WTC11 (cell line): ENCODE results near the gene PYGB. TPM values are rescaled to one million over a fixed set of nuclear protein-coding genes. Genes with fewer than 3 reads are reported as not detected.

Experiments
- ATAC-seq: fragments of 200-7000 bp; cut with Tn5 transposase; 2 replicates; pipeline ENCODE4 v1.10.0; 2021; ENCODE audit warnings: mild to moderate bottlenecking, moderate library complexity
- CTCF ChIA-PET: fragments of 300-600 bp; sonication (Branson Sonifier 250); formaldehyde crosslinking; loops from one replicate; lab custom pipeline; 2021; ENCODE audit warnings: antibody characterized with exemption; lab: Charles Lee
- POLR2A ChIA-PET: fragments of 350-600 bp; sonication (Branson Sonifier 250); formaldehyde crosslinking; loops from one replicate; lab custom pipeline; 2021; ENCODE audit warnings: antibody characterized with exemption; lab: Charles Lee
- DNase-seq: peaks from one replicate; pipeline ENCODE4 v3.0.0; 2021; ENCODE audit warnings: low spot score
- H3K27ac Mint-ChIP-seq: 2 replicates; pipeline ENCODE4 v1.8.0; 2021; ENCODE audit warnings: mixed read lengths
- H3K27me3 Mint-ChIP-seq: 2 replicates; pipeline ENCODE4 v1.8.0; 2021; ENCODE audit warnings: low read depth, mild to moderate bottlenecking, moderate library complexity, mixed read lengths
- H3K36me3 Mint-ChIP-seq: 2 replicates; pipeline ENCODE4 v1.8.0; 2021; ENCODE audit warnings: mixed read lengths
- H3K4me1 Mint-ChIP-seq: 2 replicates; pipeline ENCODE4 v1.8.0; 2022; ENCODE audit warnings: mixed read lengths
- H3K4me3 Mint-ChIP-seq: 2 replicates; pipeline ENCODE4 v1.8.0; 2021; ENCODE audit warnings: mild to moderate bottlenecking, moderate library complexity, mixed read lengths
- H3K9me3 Mint-ChIP-seq: 2 replicates; pipeline ENCODE4 v1.8.0; 2021; ENCODE audit warnings: mixed read lengths
- ETV6 ChIP-seq: sonication (generic); formaldehyde crosslinking; IDR thresholded peaks from 2 replicates; pipeline ENCODE4 v1.8.1; 2022; ENCODE audit warnings: mild to moderate bottlenecking, missing genetic modification reagents
- IRF2 ChIP-seq: sonication (generic); formaldehyde crosslinking; IDR thresholded peaks from 2 replicates; pipeline ENCODE4 v1.8.0; 2022; ENCODE audit warnings: low read depth, missing genetic modification reagents, borderline replicate concordance
- NR2C2 ChIP-seq: sonication (generic); formaldehyde crosslinking; IDR thresholded peaks from 2 replicates; pipeline ENCODE4 v1.8.0; 2022; ENCODE audit warnings: mild to moderate bottlenecking, missing genetic modification reagents
- PREB ChIP-seq: sonication (generic); formaldehyde crosslinking; IDR thresholded peaks from 2 replicates; pipeline ENCODE4 v1.8.1; 2022; ENCODE audit warnings: mild to moderate bottlenecking, missing genetic modification reagents, moderate library complexity, borderline replicate concordance
- RELA ChIP-seq: sonication (generic); formaldehyde crosslinking; IDR thresholded peaks from 2 replicates; pipeline ENCODE4 v1.8.1; 2022; ENCODE audit warnings: missing genetic modification reagents, mild to moderate bottlenecking, borderline replicate concordance
- SMAD4 ChIP-seq: sonication (generic); formaldehyde crosslinking; IDR thresholded peaks from 2 replicates; pipeline ENCODE4 v1.8.0; 2022; ENCODE audit warnings: mild to moderate bottlenecking, missing genetic modification reagents
- SOX15 ChIP-seq: fragments of 250-450 bp; sonication (Bioruptor Pico); IDR thresholded peaks from 2 replicates; pipeline ENCODE4 v1.9.0; 2021; ENCODE audit warnings: mild to moderate bottlenecking
- TEAD1 ChIP-seq: sonication (generic); formaldehyde crosslinking; IDR thresholded peaks from 2 replicates; pipeline ENCODE4 v1.8.0; 2022; ENCODE audit warnings: mild to moderate bottlenecking, missing genetic modification reagents
- TEAD4 ChIP-seq: sonication (generic); formaldehyde crosslinking; IDR thresholded peaks from 2 replicates; pipeline ENCODE4 v1.8.0; 2022; ENCODE audit warnings: mild to moderate bottlenecking, missing genetic modification reagents
- ZBTB43 ChIP-seq: sonication (generic); formaldehyde crosslinking; IDR thresholded peaks from 2 replicates; pipeline ENCODE4 v1.8.1; 2023; ENCODE audit warnings: mild to moderate bottlenecking, missing genetic modification reagents
- ZNF232 ChIP-seq: sonication (generic); formaldehyde crosslinking; IDR thresholded peaks from 2 replicates; pipeline ENCODE4 v1.8.0; 2022; ENCODE audit warnings: mild to moderate bottlenecking, missing genetic modification reagents
- ZNF281 ChIP-seq: sonication (generic); formaldehyde crosslinking; IDR thresholded peaks from 2 replicates; pipeline ENCODE4 v1.8.0; 2023; ENCODE audit warnings: mild to moderate bottlenecking, missing genetic modification reagents
- ZNF396 ChIP-seq: fragments of 250-450 bp; sonication (Bioruptor Pico); IDR thresholded peaks from 2 replicates; pipeline ENCODE4 v1.8.0; 2021; ENCODE audit warnings: mild to moderate bottlenecking, moderate library complexity, borderline replicate concordance
- total RNA-seq: library from RNA; stranded (reverse); gene quantifications from 3 replicates; pipeline ENCODE4 v1.2.3, GENCODE V29; 2021
- TF ChIP-seq, protein P1 (sequence below): sonication (generic); formaldehyde crosslinking; IDR thresholded peaks from 2 replicates; pipeline ENCODE4 v1.8.1; 2023; ENCODE audit warnings: mild to moderate bottlenecking, moderate library complexity, missing genetic modification reagents
- TF ChIP-seq, protein P2 (sequence below): fragments of 250-450 bp; sonication (Bioruptor Pico); conservative IDR thresholded peaks from 2 replicates; pipeline ENCODE4 v1.9.0; 2021; ENCODE audit warnings: mild to moderate bottlenecking
- TF ChIP-seq, protein P3 (sequence below): sonication (generic); formaldehyde crosslinking; IDR thresholded peaks from 2 replicates; pipeline ENCODE4 v1.8.0; 2022; ENCODE audit warnings: mild to moderate bottlenecking, missing genetic modification reagents

The PYGB gene
- total RNA-seq, 1 experiment from 2014 or later = 48.5 TPM

DNA sequence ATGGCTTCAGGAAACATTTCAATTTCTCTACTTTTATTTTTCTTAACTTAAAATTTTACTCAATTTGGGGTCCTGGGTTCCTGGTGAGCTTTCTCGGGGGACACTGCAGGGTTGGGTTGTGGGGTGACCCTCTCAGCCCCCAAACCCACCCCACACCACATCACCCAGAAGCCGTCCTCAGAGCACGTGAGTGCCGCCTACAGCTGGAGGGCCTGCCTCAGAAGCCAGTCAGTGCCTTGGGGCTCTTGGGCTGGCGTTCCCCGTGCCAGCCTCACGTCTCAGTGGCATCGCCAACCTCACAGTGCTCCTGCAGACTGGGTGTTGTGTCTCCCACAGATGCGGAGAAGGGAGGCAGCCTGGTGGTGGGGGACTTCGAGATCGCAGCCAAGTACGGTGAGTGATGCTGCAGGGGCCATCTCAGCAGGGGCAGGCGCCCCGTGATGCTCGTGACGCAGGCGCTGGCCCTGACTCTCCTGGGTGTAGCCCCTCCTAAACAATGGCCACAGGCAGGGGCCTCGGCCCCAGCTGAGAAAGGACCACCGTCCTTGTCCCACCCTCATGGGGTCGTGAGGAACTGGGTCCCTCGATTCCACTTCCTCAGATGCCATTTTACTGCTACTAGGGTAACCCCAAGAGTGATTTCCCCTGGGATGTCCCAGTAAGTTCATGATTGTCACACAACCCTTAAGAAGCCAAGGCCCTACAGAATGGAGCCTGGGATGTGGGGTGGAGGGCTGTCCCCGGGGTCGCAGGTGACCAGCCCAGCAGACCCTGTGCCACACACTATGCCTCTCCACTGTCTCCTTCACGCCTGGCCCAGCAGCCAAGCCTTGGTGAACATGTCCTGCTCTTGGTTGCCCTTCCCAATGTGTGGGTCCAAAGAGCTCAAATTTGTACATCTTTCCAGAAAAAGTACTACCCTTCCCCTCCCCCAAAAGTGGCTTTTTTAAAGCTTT lies 23.8 kb upstream of the PYGB start:
- H3K36me3 Mint-ChIP-seq = no peaks in the 10 kb centered on the region
- no peaks in the 10 kb centered on the region for H3K9me3 Mint-ChIP-seq
- DNase-seq (no peak), ATAC-seq (no peak)
- ChIA-PET CTCF (interaction anchor here (1.0 to 8.3 kb wide), 4 partner anchors 24 to 72 kb away, joined by 3 to 48 read pairs (median 6); partner anchors contain the start of genes ENTPD6 and PYGB), POLR2A (interaction anchor here (1.4 kb wide), 1 partner anchor 24 kb away, joined by 3 read pairs; the partner anchor contains the start of gene PYGB)
- no peaks in the 10 kb centered on the region for H3K27me3 Mint-ChIP-seq
- TF ChIP-seq, protein P1, sequence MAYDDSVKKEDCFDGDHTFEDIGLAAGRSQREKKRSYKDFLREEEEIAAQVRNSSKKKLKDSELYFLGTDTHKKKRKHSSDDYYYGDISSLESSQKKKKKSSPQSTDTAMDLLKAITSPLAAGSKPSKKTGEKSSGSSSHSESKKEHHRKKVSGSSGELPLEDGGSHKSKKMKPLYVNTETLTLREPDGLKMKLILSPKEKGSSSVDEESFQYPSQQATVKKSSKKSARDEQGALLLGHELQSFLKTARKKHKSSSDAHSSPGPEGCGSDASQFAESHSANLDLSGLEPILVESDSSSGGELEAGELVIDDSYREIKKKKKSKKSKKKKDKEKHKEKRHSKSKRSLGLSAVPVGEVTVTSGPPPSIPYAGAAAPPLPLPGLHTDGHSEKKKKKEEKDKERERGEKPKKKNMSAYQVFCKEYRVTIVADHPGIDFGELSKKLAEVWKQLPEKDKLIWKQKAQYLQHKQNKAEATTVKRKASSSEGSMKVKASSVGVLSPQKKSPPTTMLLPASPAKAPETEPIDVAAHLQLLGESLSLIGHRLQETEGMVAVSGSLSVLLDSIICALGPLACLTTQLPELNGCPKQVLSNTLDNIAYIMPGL = no peak
- TF ChIP-seq ZNF281 (CRISPR knock-in tag) (no peak), ZNF396 (no peak), PREB (CRISPR knock-in tag) (no peak), ZBTB43 (CRISPR knock-in tag) (no peak), RELA (CRISPR knock-in tag) (no peak), IRF2 (no peak), TEAD1 (CRISPR knock-in tag) (no peak), SOX15 (CRISPR knock-in tag) (no peak), ZNF232 (CRISPR knock-in tag) (no peak), SMAD4 (CRISPR knock-in tag) (no peak), TEAD4 (CRISPR knock-in tag) (no peak), NR2C2 (CRISPR knock-in tag) (no peak), ETV6 (CRISPR knock-in tag) (no peak)
- TF ChIP-seq, protein P2, sequence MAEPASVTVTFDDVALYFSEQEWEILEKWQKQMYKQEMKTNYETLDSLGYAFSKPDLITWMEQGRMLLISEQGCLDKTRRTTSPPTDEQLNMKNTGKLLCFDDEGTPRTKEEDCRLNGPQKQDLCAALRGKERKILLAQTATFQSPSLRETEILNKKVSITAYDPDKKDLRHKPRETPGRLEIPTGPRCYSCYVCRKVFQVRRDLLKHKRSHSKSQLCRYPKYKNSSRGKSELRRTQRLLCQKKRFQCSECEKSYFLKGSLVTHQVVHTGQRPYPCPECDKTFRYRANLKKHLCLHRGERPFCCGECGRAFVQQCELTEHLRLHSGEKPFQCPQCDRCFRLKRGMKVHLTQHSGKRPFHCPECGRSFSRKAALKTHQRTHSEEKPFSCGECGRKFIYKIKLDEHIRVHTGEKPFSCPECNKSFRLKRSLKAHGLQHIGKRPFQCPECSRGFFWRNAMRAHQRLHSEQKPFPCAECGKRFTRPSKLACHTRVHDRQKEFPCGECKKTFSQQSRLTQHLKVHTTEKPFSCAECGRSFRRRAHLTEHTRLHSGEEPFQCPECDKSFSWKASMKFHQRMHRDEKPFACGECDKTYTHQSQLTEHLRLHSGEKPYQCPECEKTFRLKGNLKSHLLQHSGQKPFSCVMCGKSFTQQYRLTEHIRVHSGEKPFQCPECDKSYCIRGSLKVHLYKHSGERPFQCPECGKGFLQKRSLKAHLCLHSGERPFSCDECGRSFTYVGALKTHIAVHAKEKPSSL = no peak
- TF ChIP-seq, protein P3, sequence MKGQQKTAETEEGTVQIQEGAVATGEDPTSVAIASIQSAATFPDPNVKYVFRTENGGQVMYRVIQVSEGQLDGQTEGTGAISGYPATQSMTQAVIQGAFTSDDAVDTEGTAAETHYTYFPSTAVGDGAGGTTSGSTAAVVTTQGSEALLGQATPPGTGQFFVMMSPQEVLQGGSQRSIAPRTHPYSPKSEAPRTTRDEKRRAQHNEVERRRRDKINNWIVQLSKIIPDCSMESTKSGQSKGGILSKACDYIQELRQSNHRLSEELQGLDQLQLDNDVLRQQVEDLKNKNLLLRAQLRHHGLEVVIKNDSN (CRISPR knock-in tag) = no peak
- H3K4me1 Mint-ChIP-seq = peaks cover 3% of the 10 kb centered on the region; the same call in 1 of the 2 replicates
- no peak overlapping the region for H3K4me3 Mint-ChIP-seq
- no peak overlapping the region for H3K27ac Mint-ChIP-seq
